KG1 (cell line): Measurements from ENCODE around the gene MRPS2.

Source experiments
- DNase-seq: peaks from one replicate; lab custom pipeline; 2025; lab: John Stamatoyannopoulos, UW

MRPS2 gene

GRCh38 chr9:135480940-135481310, 19.6 kb upstream of the MRPS2 start:
- DNase-seq: no peak

DNA sequence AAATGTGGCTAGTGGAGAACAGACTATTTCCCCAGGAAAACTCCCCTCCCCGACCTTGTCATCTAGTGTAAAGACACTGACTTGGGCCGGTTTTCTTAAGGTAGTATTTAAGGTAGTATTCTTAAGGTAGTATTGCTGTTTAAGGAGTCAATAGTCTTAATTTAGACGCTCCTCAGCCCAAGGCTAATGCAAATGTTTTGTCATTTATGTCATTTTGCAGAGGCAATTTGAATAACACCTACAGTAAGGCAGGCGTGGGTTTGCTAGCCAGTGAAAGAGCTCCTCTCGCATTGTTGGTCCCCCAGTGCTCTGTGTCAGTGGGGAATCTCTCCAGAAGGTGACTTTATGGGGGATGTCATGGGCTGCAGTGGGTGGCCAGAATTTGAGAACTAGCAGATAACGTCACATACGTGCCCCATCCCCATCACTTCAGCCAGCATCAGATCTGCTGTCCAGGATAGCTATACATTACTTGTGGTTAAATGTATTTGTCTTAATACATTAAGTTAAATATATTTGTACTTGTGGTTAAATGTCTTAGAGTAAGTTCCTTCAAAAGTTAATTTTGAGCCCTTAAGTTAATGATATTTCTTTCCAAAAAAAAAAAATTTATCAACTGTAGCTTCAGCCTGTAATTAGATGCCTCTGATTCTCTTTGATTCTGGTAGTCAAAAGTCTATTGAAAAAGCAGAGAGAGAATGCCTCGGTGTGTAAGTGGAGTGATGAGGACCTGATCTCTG, 18.3 kb upstream of the MRPS2 start:
- no peak for DNase-seq

- no peak for DNase-seq
Observed at GRCh38 chr9:135484460-135485277, 15.8 kb upstream of the MRPS2 start.

GRCh38 chr9:135485385-135485784, 15.1 kb upstream of the MRPS2 start:
- DNase-seq: no peak

- DNase-seq: no peak
Observed at GRCh38 chr9:135485832-135486231, 14.7 kb upstream of the MRPS2 start.

DNA sequence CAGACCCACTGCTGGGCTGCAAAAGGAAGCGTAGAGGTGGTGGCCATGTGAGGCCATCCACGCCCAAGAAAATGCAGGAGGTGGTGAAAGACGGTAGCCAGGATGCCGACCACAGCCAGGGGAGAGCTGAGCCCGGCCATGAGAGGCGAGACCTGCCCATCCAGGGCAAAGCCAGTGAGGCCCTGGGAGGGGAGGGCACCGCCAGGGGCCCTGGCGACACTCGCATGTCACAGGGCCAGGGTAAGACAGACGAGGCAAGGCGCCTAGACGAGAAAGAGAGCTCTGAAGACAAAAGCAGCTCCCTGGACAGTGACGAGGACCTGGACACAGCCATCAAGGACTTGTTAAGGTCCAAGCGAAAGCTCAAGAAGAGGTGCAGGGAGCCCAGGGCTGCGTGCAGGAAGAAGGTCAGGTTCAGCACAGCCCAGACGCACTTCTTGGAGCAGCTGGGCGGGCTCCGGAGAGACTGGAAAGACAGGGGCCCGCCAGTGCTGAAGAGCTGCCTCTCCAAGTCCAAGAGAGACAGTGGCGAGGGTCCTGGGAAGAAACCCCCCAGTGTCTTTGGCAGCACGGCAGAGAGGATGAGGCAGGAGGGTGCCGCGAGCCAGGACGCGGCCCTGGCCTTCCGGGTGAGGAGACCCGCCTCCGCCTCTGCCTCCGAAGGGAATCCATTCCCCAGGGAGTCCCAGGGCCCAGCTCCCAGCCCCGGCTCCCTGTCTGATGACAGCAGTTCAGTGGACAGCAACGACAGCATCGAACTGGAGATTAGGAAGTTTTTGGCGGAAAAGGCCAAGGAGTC, 14.0 kb upstream of the MRPS2 start:
- no peak for DNase-seq

DNA sequence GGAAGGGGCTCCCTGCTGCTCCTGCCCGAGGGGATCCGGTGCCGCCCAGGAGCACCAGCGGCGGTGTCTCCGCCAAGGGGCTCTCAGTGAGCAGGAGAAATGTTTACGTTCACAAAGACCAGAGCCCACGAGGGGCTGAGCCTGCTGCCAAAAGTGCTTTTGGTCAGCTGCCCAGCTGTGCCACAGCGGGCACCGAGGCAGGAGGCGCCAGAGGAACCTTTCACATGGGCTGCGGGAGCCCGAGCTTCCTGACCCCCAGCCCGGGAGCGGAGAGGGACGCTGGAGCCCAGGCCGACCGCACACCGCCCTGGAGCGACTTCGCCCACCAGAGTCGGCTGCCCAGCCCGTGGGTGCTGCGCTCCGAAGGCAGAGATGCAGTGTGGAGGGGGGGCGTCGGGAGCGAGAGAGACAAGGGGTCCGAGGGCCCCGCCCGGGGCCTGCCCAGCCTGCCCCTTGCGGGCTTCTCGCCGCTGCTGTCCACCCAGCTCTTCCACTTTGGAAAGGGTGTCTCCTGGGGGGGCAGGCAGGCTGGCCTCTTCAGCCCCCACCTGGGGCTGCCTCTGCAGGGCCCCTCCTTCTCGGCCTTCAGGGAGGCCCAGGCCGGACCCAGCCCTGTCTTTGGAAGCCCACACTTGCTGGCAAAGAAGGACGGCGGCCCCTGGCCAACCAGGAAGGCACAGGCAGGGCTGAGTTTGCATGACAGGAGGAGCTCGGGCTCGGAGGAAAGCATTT, 13.0 kb upstream of the MRPS2 start:
- no peak for DNase-seq

GRCh38 chr9:135488013-135488330, 12.5 kb upstream of the MRPS2 start:
- DNase-seq: no peak

DNA sequence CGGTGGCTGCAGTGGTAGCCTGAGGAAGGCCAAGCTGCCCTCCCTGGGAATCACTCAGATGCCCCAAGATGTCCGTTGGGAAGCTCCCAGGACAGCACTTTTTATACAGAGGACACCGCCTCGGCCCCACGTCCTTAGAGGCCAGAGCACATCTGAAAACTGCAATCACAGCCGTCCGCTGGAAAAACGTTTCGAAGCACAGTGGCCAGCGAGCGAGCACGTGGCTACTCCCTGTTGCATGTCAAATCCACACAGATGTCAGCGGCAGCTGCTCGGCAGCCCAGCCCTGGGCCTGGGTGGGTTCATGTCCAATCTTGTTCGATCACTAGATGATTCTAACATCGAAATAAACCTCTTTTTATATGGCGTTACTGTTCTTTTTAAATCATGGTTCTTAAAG, 12.0 kb upstream of the MRPS2 start:
- no peak for DNase-seq

GRCh38 chr9:135489188-135489906, 11.1 kb upstream of the MRPS2 start:
- no peak for DNase-seq

- no peak for DNase-seq
Observed at GRCh38 chr9:135490166-135490870, 10.2 kb upstream of the MRPS2 start.

DNA sequence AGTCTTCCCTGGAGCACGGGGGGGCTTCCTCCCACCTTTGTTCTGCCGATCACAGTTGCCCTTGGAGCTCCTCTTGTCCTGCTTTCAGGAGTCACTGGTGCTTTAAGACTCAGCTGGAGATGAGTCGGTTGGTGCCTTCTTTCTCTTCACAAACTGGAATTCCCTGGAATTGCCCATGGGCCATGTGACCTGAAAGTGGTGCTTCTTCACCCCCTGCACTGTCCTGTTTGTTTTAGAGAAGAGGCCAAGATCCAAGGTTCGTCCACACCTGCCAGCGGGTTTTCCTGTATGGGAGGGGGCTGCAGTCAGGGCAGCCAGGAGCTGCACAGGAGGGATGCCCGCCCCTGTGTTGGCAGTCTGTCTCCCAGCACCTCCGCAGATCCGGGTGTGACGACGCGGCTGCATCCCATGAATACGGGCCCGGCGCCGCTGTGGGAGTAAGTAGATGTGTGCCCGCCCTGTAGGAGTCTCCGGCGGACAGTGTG, 9.5 kb upstream of the MRPS2 start:
- no peak for DNase-seq

DNA sequence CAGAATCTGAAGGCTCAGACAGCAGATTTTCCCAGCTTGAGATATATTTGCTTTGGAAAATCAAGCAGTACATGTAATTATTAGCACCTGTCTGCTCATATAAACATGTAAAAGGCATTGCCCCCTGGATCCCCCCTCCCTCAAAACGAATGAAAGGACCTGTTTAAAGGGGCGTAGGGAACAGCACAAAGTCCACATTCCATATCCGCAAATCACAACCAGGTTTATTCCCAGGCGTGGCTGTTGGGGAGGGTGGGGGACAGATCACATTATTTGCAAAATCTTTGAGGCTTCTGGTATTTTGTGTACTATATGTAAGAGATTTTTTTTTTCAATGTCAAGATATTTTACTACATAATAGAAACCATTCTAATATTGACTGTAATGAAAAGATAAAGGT, 8.7 kb upstream of the MRPS2 start:
- no peak for DNase-seq

GRCh38 chr9:135492886-135493669, 7.4 kb upstream of the MRPS2 start:
- no peak for DNase-seq

GRCh38 chr9:135494791-135495559, 5.5 kb upstream of the MRPS2 start:
- no peak for DNase-seq

DNA sequence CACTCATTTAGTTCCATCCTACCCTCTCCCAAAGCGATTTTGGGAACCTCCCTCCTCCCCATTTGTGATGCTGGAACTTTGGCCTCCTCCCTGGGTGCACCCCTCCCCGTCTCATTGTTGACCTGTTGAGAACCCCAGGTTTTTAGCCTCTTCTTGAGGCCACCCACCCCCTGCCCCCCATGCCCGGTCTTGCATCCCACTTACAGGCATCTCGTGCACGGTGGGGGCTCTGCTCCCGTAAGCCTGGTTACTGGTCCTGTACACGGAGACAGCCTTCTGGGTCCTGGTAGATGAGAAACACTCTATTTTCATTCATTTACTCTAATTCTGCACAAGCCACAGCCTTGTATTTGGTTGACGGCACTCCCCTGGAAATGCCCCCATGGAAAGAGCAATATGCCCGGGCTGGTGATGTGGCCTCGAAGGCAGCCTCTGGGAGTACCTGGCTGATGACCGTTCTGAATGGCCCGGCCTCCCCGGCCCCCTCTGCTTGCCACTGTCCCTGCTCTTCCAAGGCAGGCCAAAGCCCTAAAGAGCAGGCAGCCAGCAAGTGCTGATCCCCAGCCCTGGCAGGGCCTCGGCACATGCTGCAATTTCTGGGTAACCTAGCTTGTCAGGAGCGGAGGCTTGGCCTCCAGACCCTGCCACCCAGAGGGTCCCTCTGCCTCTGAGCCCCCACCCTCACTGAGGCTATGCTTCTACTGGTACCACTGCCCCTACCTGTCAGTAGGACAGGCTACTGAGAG, 1.9 kb upstream of the MRPS2 start:
- DNase-seq: no peak

DNA sequence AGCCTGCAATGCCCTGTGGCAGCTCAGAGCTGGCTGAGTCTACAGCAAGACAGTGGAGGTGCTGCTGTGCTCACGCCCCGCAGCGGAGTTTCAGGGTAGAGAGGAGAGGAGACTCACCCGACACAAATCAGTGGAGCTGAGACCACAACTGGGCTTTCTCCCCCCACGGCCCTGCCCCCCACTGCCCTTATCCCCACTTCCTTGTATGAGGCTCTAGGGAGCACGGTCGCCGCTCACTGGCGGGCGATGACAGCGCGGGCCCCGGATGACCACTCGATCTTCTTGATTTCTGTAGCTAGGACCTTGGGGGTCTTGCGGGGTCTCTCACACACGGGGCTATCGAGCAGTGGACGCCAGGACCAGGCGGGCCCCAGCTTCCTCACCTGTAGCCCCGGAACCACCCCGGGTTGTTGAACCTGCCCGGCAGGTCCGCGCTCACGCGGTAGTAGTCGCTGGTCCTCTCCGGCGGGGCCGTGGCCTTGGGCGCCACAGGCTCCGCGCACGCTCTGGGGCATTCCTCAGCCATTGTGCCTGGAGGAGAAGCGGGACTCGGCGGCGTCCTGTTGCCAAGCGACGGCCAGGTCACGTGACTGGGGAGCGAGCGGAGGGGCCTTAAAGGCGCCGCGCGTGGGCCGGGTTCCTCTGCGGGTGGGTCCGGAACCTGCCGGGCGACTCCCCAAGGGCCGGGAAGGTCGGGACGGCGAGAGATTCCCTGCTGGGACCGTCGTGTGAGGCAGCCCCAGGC, 984 bp upstream of the MRPS2 start:
- DNase-seq: peak; percentile 5

DNA sequence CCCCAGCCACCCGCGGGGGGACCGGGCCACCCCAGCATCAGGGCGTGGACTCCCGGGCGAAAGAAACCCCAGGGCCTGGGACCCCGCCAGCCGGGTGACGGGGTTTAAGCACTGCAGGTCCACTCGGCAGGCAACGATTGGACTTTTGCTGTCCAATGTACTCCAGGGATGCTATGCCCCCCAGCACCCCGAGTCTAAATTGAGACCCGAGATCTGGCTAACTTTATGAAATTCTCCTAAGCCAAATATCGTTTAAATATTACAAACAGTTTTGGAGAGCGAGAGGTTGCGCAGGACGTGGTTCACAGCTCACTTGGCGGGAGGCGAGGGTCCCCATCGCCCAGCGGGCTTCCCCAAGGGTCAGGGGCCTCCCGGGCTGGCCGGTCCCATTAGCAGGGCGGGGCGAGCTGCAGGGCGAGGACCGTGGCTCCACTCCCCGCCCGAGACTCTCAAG, 384 bp upstream of the MRPS2 start:
- DNase-seq: no peak
